OCI-LY7 (cell line): ENCODE measurements around the gene AGTRAP. TPM values are rescaled to one million over a fixed set of nuclear protein-coding genes. Genes with fewer than 3 reads are reported as not detected.

Experiments used
- BruUV-seq: library from RNA; stranded (reverse); fragments of 400-500 nt; replicated peaks from 2 replicates; lab custom pipeline; 2021; lab: Mats Ljungman, UMichigan
- CTCF ChIA-PET: fragments of 300-600 bp; sonication (Branson Sonifier 250); formaldehyde crosslinking; loops from one replicate; lab custom pipeline; 2022; ENCODE audit warnings: antibody characterized with exemption; ENCODE audit not compliant: unreplicated experiment; lab: Charles Lee
- POLR2A ChIA-PET: fragments of 300-600 bp; sonication (Branson Sonifier 250); formaldehyde crosslinking; loops from one replicate; lab custom pipeline; 2022; ENCODE audit warnings: antibody characterized with exemption; lab: Charles Lee
- DNase-seq: peaks from one replicate; pipeline ENCODE4 v3.0.0-alpha.2; 2015; ENCODE audit warnings: low spot score
- H2AFZ ChIP-seq: fragments of 200-600 bp; sonication (generic), shearing (Covaris generic); 2 replicates; pipeline ENCODE4 v1.6.1; 2014; ENCODE audit warnings: mild to moderate bottlenecking, antibody characterized with exemption, low read length, moderate library complexity
- H3K27ac ChIP-seq: fragments of 200-600 bp; sonication (generic); 2 replicates; pipeline ENCODE4 v1.5.1; 2014; ENCODE audit warnings: mixed run types, low read depth, mild to moderate bottlenecking, moderate library complexity, low read length, inconsistent platforms; ENCODE audit not compliant: poor library complexity, severe bottlenecking
- H3K36me3 ChIP-seq: fragments of 200-600 bp; sonication (generic); 2 replicates; pipeline ENCODE4 v1.6.1; 2014; ENCODE audit warnings: mild to moderate bottlenecking, antibody characterized with exemption, low read length, moderate library complexity, mixed read lengths; ENCODE audit not compliant: insufficient read depth
- H3K4me1 ChIP-seq: fragments of 200-600 bp; sonication (generic); 2 replicates; pipeline ENCODE4 v1.5.1; 2014; ENCODE audit warnings: mild to moderate bottlenecking, low read length; ENCODE audit not compliant: insufficient read depth, poor library complexity, severe bottlenecking
- H3K4me2 ChIP-seq: fragments of 200-600 bp; sonication (generic); 2 replicates; pipeline ENCODE4 v1.6.1; 2014; ENCODE audit warnings: mild to moderate bottlenecking, low read length
- H3K4me3 ChIP-seq: fragments of 200-600 bp; sonication (generic); 2 replicates; pipeline ENCODE4 v1.5.1; 2014; ENCODE audit warnings: mild to moderate bottlenecking, low read depth, low read length; ENCODE audit not compliant: poor library complexity, severe bottlenecking
- H3K79me2 ChIP-seq: fragments of 200-600 bp; sonication (generic); 2 replicates; pipeline ENCODE4 v1.6.1; 2016; ENCODE audit warnings: low read depth, mild to moderate bottlenecking, low read length, moderate library complexity, mixed read lengths; ENCODE audit not compliant: insufficient read depth
- H3K9me2 ChIP-seq: fragments of 200-600 bp; sonication (generic); 2 replicates; pipeline ENCODE4 v1.6.1; 2016; ENCODE audit warnings: mild to moderate bottlenecking, low read length, mixed read lengths; ENCODE audit not compliant: insufficient read depth
- H3K9me3 ChIP-seq: fragments of 200-600 bp; sonication (generic); 2 replicates; pipeline ENCODE4 v1.6.1; 2014; ENCODE audit warnings: mild to moderate bottlenecking, mixed run types, low read length, mixed read lengths
- H4K20me1 ChIP-seq: fragments of 200-600 bp; sonication (generic); 2 replicates; pipeline ENCODE4 v1.6.1; 2014; ENCODE audit warnings: mild to moderate bottlenecking, antibody characterized with exemption, low read length, moderate library complexity, mixed read lengths; ENCODE audit not compliant: insufficient read depth
- CTCF ChIP-seq: fragments of 200-600 bp; sonication (generic); conservative IDR thresholded peaks from 2 replicates; pipeline ENCODE4 v1.5.1; 2014; ENCODE audit warnings: mild to moderate bottlenecking, antibody characterized with exemption, low read length, moderate library complexity, mixed read lengths
- EZH2phosphoT487 ChIP-seq: fragments of 200-600 bp; sonication (generic); IDR thresholded peaks from 2 replicates; pipeline ENCODE4 v1.6.1; 2018; ENCODE audit warnings: low read depth, borderline replicate concordance, mild to moderate bottlenecking, mixed run types, antibody characterized with exemption, low read length, moderate library complexity, mixed read lengths
- intact Hi-C: fragments of 100-400 bp; cut with micrococcal nuclease; formaldehyde crosslinking; loops from one replicate; pipeline ENCODE4 v1.10.0; 2022; ENCODE audit not compliant: unreplicated experiment
- total RNA-seq, 2 experiments: library from RNA; depleted of rRNA in 1 of 2; stranded (reverse); fragments of >200 nt in 1 of 2; shearing (Covaris generic) in 1 of 2; gene quantifications; 2 replicates each; pipeline ENCODE4 v1.2.3, GENCODE V29; 2014 to 2022

The AGTRAP gene
- total RNA-seq, 2 experiments from 2014 or later: 36.1 to 40.0 TPM

- Histone ChIP-seq H3K4me2 (peak overlapping the region; percentile 55), H3K36me3 (no peaks in the 10 kb centered on the region), H2AFZ (peak overlapping the region; percentile 79), H3K4me1 (peaks cover 33% of the 10 kb centered on the region), H3K4me3 (peak overlapping the region; percentile 34), H3K27ac (peak overlapping the region; percentile 56), H3K79me2 (no peaks in the 10 kb centered on the region), H3K9me3 (no peaks in the 10 kb centered on the region), H4K20me1 (no peaks in the 10 kb centered on the region), H3K9me2 (no peaks in the 10 kb centered on the region)
- TF ChIP-seq CTCF (peak; percentile 89), EZH2phosphoT487 (no peak)
- DNase-seq: peak; percentile 69
- CTCF ChIA-PET: no interaction called here
- intact Hi-C loops: no loop called here
- POLR2A ChIA-PET: interaction anchor here (1.5 kb wide), 1 partner anchor 18 kb away, joined by 5 read pairs; no protein-coding TSS in a partner anchor
- BruUV-seq: no TSS peak
Observed at GRCh38 chr1:11784993-11785769, 49.2 kb downstream of the AGTRAP start.

GRCh38 chr1:11786168-11786567 is 50.2 kb downstream of the AGTRAP start:
- no peaks in the 10 kb centered on the region for H3K9me3 ChIP-seq
- no peaks in the 10 kb centered on the region for H4K20me1 ChIP-seq
- TSS peak; percentile 63 for BruUV-seq
- ChIA-PET POLR2A (interaction anchor here (1.5 kb wide), 1 partner anchor 17 kb away, joined by 5 read pairs; no protein-coding TSS in a partner anchor), CTCF (no interaction called here)
- H2AFZ ChIP-seq: no peak overlapping the region
- H3K36me3 ChIP-seq: 0 out of 2 replicates have a peak, but pooled peaks cover 6% of the 10 kb centered on the region
- H3K4me3 ChIP-seq: no peak overlapping the region
- no peaks in the 10 kb centered on the region for H3K79me2 ChIP-seq
- no peaks in the 10 kb centered on the region for H3K9me2 ChIP-seq
- intact Hi-C loops: no loop called here
- TF ChIP-seq CTCF (no peak), EZH2phosphoT487 (no peak)
- no peak overlapping the region for H3K4me2 ChIP-seq
- no peak overlapping the region for H3K27ac ChIP-seq
- H3K4me1 ChIP-seq: peaks cover 33% of the 10 kb centered on the region
- DNase-seq: no peak

GRCh38 chr1:11787251-11787803 is 51.4 kb downstream of the AGTRAP start:
- no peak overlapping the region for H3K4me2 ChIP-seq
- H3K27ac ChIP-seq: no peak overlapping the region
- no peaks in the 10 kb centered on the region for H3K9me2 ChIP-seq
- no peaks in the 10 kb centered on the region for H4K20me1 ChIP-seq
- H3K36me3 ChIP-seq: 0 out of 2 replicates have a peak, but pooled peaks cover 7% of the 10 kb centered on the region
- BruUV-seq: no TSS peak
- no peaks in the 10 kb centered on the region for H3K79me2 ChIP-seq
- DNase-seq: no peak
- H3K4me1 ChIP-seq: peaks cover 33% of the 10 kb centered on the region
- TF ChIP-seq CTCF (no peak), EZH2phosphoT487 (no peak)
- ChIA-PET POLR2A (interaction anchor here (1.6 kb wide), 1 partner anchor 11 kb away, joined by 3 read pairs; no protein-coding TSS in a partner anchor), CTCF (no interaction called here)
- no peaks in the 10 kb centered on the region for H3K9me3 ChIP-seq
- no peak overlapping the region for H2AFZ ChIP-seq
- H3K4me3 ChIP-seq: no peak overlapping the region
- intact Hi-C loops: no loop called here
